NCI-H748 (cell line): ENCODE results near the gene DCLK1.

Experiments
- DNase-seq: peaks from one replicate; lab custom pipeline; 2025; ENCODE audit not compliant: unreplicated experiment; lab: John Stamatoyannopoulos, UW

DCLK1 gene

GRCh38 chr13:35722458-35723052, 408.6 kb downstream of the DCLK1 start:
- no peak for DNase-seq

GRCh38 chr13:35720690-35721554, 410.3 kb downstream of the DCLK1 start:
- peak; percentile 64 for DNase-seq

- no peak for DNase-seq
These were observed 410.9 kb downstream of the DCLK1 start for GRCh38 chr13:35720290-35720689.
